Measurements from ENCODE around the gene ERVH48-1. TPM values are rescaled to one million over a fixed set of nuclear protein-coding genes. Genes with fewer than 3 reads are reported as not detected.
"Not testable (repeated sequence)": the region's sequence is repeated elsewhere in the genome, so short reads cannot be mapped to it uniquely, and the experiment has no call there.

ERVH48-1 gene
- polyA plus RNA-seq, 4 donors = 0.29 to 1.2 (median 0.50) TPM

- peak; percentile 39 to 67 (median 56) for DNase-seq (ENCODE audit: low read depth in 4 of 4, low spot score in 3 of 4)
These were observed 14.4 kb upstream of the ERVH48-1 start for GRCh38 chr21:42939582-42940413.

- not testable (repeated sequence) for DNase-seq (ENCODE audit: low read depth in 4 of 4, low spot score in 3 of 4)
These were observed 13.2 kb upstream of the ERVH48-1 start for GRCh38 chr21:42938606-42938995.

- no peak for DNase-seq (ENCODE audit: low read depth in 4 of 4, low spot score in 3 of 4)
These were observed 12.7 kb upstream of the ERVH48-1 start for GRCh38 chr21:42937960-42938605.

- not testable (repeated sequence) for DNase-seq (ENCODE audit: low read depth in 4 of 4, low spot score in 3 of 4)
These were observed 11.9 kb upstream of the ERVH48-1 start for GRCh38 chr21:42937034-42937940.

GRCh38 chr21:42936360-42936759, 10.9 kb upstream of the ERVH48-1 start:
- not testable (repeated sequence) for DNase-seq (ENCODE audit: low read depth in 4 of 4, low spot score in 3 of 4)

GRCh38 chr21:42933973-42934372, 8.5 kb upstream of the ERVH48-1 start:
- not testable (repeated sequence) for DNase-seq (ENCODE audit: low read depth in 4 of 4, low spot score in 3 of 4)

- DNase-seq (ENCODE audit: low read depth in 4 of 4, low spot score in 3 of 4) = not testable (repeated sequence)
These were observed 7.9 kb upstream of the ERVH48-1 start for GRCh38 chr21:42933137-42933970.

- not testable (repeated sequence) for DNase-seq (ENCODE audit: low read depth in 4 of 4, low spot score in 3 of 4)
These were observed 7.1 kb upstream of the ERVH48-1 start for GRCh38 chr21:42932378-42933136.

GRCh38 chr21:42931560-42932235, 6.3 kb upstream of the ERVH48-1 start:
- DNase-seq (ENCODE audit: low read depth in 4 of 4, low spot score in 3 of 4) = no peak

GRCh38 chr21:42929969-42930368, 4.5 kb upstream of the ERVH48-1 start:
- no peak for DNase-seq (ENCODE audit: low read depth in 4 of 4, low spot score in 3 of 4)

GRCh38 chr21:42927474-42928200, 2.2 kb upstream of the ERVH48-1 start:
- not testable (repeated sequence) for DNase-seq (ENCODE audit: low read depth in 4 of 4, low spot score in 3 of 4)

- DNase-seq (ENCODE audit: low read depth in 4 of 4, low spot score in 3 of 4) = no peak
These were observed 1.0 kb downstream of the ERVH48-1 start for GRCh38 chr21:42924433-42924751.

GRCh38 chr21:42923553-42924432, 1.6 kb downstream of the ERVH48-1 start:
- DNase-seq (ENCODE audit: low read depth in 4 of 4, low spot score in 3 of 4) = peak; percentile 62 to 83 (median 68)

GRCh38 chr21:42922918-42923317, 2.5 kb downstream of the ERVH48-1 start:
- DNase-seq (ENCODE audit: low read depth in 4 of 4, low spot score in 3 of 4) = no peak

- DNase-seq (ENCODE audit: low read depth in 4 of 4, low spot score in 3 of 4) = no peak
These were observed 3.5 kb downstream of the ERVH48-1 start for GRCh38 chr21:42921927-42922326.

GRCh38 chr21:42918291-42918690, 7.1 kb downstream of the ERVH48-1 start:
- DNase-seq (ENCODE audit: low read depth in 4 of 4, low spot score in 3 of 4) = no peak

GRCh38 chr21:42913476-42913875, 12.0 kb downstream of the ERVH48-1 start:
- peak in 1 of 4 donors; percentile 48 for DNase-seq (ENCODE audit: low read depth in 4 of 4, low spot score in 3 of 4)

Data from left renal pelvis (tissue), 4 donors.